ENCODE results near the gene KRT26. TPM values are rescaled to one million over a fixed set of nuclear protein-coding genes. Genes with fewer than 3 reads are reported as not detected.
"Not testable (repeated sequence)": the region's sequence is repeated elsewhere in the genome, so short reads cannot be mapped to it uniquely, and the experiment has no call there.

The KRT26 gene
- total and polyA plus RNA-seq, 2 experiments from 2014 or later = not detected

DNA sequence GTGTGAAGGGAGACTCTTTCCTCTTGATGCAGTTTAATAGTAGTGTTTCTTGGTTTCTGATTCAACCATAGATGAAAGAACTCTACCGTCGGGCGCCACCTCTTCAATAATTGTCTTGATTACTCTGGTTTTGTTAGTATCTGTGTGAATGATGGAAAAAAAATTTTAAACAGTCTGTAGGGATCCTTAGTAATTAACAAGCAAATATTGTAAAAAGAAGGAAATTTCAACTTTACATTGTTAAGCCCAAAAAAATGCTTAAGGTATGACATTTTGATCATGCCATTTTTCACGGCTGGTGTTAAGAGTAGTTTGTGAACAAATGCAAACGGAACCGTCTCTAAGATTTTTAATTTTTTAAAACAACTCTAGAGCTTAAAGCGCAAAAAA, 46.3 kb upstream of the KRT26 start:
- Histone ChIP-seq H3K27ac (peak overlapping the region; percentile 80), H3K9me3 (ENCODE audit: low read depth) (no peaks in the 10 kb centered on the region), H3K36me3 (no peaks in the 10 kb centered on the region), H3K27me3 (peaks cover 38% of the 10 kb centered on the region), H3K4me3 (peak overlapping the region; percentile 95), H3K4me1 (ENCODE audit: low read depth) (peaks cover 9% of the 10 kb centered on the region)
- DNase-seq (ENCODE audit: low read depth in 1 of 2, low spot score in 1 of 2) = no peak
- TF ChIP-seq, protein P1, sequence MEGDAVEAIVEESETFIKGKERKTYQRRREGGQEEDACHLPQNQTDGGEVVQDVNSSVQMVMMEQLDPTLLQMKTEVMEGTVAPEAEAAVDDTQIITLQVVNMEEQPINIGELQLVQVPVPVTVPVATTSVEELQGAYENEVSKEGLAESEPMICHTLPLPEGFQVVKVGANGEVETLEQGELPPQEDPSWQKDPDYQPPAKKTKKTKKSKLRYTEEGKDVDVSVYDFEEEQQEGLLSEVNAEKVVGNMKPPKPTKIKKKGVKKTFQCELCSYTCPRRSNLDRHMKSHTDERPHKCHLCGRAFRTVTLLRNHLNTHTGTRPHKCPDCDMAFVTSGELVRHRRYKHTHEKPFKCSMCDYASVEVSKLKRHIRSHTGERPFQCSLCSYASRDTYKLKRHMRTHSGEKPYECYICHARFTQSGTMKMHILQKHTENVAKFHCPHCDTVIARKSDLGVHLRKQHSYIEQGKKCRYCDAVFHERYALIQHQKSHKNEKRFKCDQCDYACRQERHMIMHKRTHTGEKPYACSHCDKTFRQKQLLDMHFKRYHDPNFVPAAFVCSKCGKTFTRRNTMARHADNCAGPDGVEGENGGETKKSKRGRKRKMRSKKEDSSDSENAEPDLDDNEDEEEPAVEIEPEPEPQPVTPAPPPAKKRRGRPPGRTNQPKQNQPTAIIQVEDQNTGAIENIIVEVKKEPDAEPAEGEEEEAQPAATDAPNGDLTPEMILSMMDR (IDR thresholded peaks at IDR 0.05; ENCODE audit: low read depth, low read length) = no peak

DNA sequence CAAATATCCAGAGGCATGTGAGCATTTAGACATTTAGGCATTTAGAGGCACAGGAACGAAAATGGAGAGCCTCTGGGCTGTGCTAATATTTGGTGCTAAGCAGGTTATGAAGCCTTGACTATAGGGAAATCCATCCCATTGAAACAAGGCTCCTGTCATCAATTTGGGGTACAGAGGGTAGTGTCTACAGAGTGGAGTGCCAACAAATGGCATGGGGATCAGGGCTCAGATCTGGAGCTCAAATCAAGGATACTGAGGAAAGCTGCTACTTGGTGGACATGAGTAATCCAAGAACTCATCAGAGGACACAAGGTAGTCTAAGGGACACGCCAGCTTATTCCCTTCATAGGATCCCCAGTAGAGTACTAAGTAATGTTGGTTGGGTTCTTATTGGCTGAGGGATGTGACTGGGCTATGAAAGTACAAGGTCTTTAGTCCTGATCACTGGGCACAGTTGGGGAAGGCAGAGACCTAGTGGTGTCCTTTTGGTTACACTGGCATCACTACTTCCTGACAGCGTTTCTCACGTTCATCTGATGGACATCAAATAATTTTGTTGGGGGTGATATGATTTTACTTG, 45.2 kb upstream of the KRT26 start:
- H3K27ac ChIP-seq = no peak overlapping the region
- H3K27me3 ChIP-seq = peaks cover 47% of the 10 kb centered on the region
- H3K4me3 ChIP-seq = no peak overlapping the region
- no peaks in the 10 kb centered on the region for H3K36me3 ChIP-seq
- TF ChIP-seq, protein P1 (IDR thresholded peaks at IDR 0.05; ENCODE audit: low read depth, low read length) = no peak
- H3K4me1 ChIP-seq (ENCODE audit: low read depth) = peaks cover 9% of the 10 kb centered on the region
- no peaks in the 10 kb centered on the region for H3K9me3 ChIP-seq (ENCODE audit: low read depth)
- no peak for DNase-seq (ENCODE audit: low read depth in 1 of 2, low spot score in 1 of 2)

DNA sequence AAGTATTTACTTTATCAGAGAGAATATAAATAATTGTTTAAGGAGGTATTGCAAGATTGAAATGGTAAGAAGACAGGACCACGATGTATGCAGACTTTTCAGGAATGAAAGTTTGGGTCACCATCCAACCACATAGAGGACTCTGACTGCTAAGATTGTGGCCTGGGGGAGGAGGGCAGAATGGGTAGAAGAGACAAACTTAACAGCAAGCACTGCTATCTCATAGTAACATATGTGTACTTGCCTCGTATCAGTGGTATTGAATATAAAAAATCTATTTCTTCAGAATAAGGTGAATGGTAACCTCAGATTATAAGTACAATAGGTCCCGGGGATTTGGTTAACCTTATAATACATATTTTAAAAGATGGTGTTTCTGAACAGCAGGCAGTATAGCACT, 44.6 kb upstream of the KRT26 start:
- H3K36me3 ChIP-seq = no peaks in the 10 kb centered on the region
- no peaks in the 10 kb centered on the region for H3K9me3 ChIP-seq (ENCODE audit: low read depth)
- peaks cover 49% of the 10 kb centered on the region for H3K27me3 ChIP-seq
- H3K27ac ChIP-seq = no peak overlapping the region
- TF ChIP-seq, protein P1 (IDR thresholded peaks at IDR 0.05; ENCODE audit: low read depth, low read length) = no peak
- DNase-seq (ENCODE audit: low read depth in 1 of 2, low spot score in 1 of 2) = no peak
- no peak overlapping the region for H3K4me3 ChIP-seq
- peaks cover 9% of the 10 kb centered on the region for H3K4me1 ChIP-seq (ENCODE audit: low read depth)

DNA sequence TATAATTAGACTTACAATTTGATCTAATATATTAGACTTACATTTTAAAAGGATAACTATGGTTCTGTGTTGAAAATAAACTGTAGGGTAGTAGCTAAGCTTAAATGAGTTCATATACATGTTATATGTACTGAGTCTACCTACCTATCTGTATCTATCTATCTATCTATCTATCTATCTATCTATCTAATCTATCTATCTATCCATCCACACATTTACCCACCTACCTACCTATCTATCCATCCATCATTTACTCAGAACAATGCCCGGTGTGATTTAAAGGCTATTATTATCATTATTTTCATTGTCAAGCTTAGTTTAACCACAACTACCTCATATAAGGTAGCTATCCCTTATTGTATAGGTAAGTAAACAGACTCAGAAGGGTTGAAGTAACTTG, 43.4 kb upstream of the KRT26 start:
- Histone ChIP-seq H3K4me3 (no peak overlapping the region), H3K27ac (no peak overlapping the region), H3K9me3 (ENCODE audit: low read depth) (no peaks in the 10 kb centered on the region), H3K27me3 (peaks cover 60% of the 10 kb centered on the region), H3K4me1 (ENCODE audit: low read depth) (peaks cover 9% of the 10 kb centered on the region), H3K36me3 (no peaks in the 10 kb centered on the region)
- TF ChIP-seq, protein P1 (IDR thresholded peaks at IDR 0.05; ENCODE audit: low read depth, low read length) = no peak
- DNase-seq (ENCODE audit: low read depth in 1 of 2, low spot score in 1 of 2) = no peak

DNA sequence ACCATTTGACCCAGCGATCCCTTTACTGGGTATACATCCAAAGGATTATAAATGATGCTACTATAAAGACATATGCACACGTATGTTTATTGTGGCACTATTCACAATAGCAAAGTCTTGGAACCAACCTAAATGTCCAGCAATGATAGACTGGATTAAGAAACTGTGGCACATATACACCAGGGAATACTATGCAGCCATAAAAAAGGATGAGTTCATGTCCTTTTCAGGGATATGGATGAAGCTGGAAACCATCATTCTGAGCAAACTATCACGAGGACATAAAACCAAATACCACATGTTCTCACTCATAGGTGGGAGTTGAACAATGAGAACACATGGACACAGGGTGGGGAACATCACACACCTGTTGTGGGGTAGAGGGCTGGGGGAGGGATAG, 42.7 kb upstream of the KRT26 start:
- DNase-seq (ENCODE audit: low read depth in 1 of 2, low spot score in 1 of 2); H3K36me3 ChIP-seq; H3K4me3 ChIP-seq; H3K4me1 ChIP-seq (ENCODE audit: low read depth); H3K9me3 ChIP-seq (ENCODE audit: low read depth); H3K27ac ChIP-seq: not testable (repeated sequence)
- H3K27me3 ChIP-seq = peaks cover 65% of the 10 kb centered on the region

DNA sequence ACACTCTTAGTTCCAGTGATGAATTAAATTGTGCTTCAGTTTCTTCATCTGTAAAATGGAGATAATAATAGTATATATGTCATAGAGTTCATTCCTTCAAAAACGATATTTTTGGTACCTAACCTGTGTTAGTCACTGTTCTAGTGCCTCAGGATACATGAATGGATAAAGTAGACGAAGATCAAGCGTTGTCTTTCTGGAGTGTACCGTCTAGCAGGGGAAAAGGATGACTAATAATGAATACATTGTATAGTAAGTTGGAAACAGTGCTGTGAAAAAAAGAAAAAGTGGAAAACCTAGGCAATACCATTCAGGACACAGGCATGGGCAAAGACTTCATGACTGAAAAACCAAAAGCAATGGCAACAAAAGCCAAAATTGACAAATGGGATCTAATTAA, 41.8 kb upstream of the KRT26 start:
- no peak for DNase-seq (ENCODE audit: low read depth in 1 of 2, low spot score in 1 of 2)
- peaks cover 71% of the 10 kb centered on the region for H3K27me3 ChIP-seq
- peaks cover 5% of the 10 kb centered on the region for H3K4me1 ChIP-seq (ENCODE audit: low read depth)
- no peaks in the 10 kb centered on the region for H3K9me3 ChIP-seq (ENCODE audit: low read depth)
- no peak overlapping the region for H3K4me3 ChIP-seq
- H3K27ac ChIP-seq = no peak overlapping the region
- TF ChIP-seq, protein P1 (IDR thresholded peaks at IDR 0.05; ENCODE audit: low read depth, low read length) = no peak
- H3K36me3 ChIP-seq = no peaks in the 10 kb centered on the region
